DMS79 treated with DMSO at 0.1 percent for 48 hours (cell line): ENCODE measurements around the gene OR2T3.
"Not testable (repeated sequence)": the region's sequence is repeated elsewhere in the genome, so short reads cannot be mapped to it uniquely, and the experiment has no call there.

Source experiments
- DNase-seq: peaks from one replicate; lab custom pipeline; 2025; lab: John Stamatoyannopoulos, UW

Gene OR2T3

GRCh38 chr1:248473051-248473450, at the start of gene OR2T3:
Gene OR2T3, plus strand, starts transcription at chr1:248473351. Its CDS starts 0 bp downstream, at chr1:248473351.
- DNase-seq: not testable (repeated sequence)

GRCh38 chr1:248427526-248428191, 45.5 kb upstream of the OR2T3 start:
- not testable (repeated sequence) for DNase-seq

- DNase-seq: not testable (repeated sequence)
Observed at GRCh38 chr1:248428192-248428533, 45.0 kb upstream of the OR2T3 start.

GRCh38 chr1:248431683-248432082, 41.5 kb upstream of the OR2T3 start:
- DNase-seq: not testable (repeated sequence)

GRCh38 chr1:248432201-248432600, 41.0 kb upstream of the OR2T3 start:
- not testable (repeated sequence) for DNase-seq

- not testable (repeated sequence) for DNase-seq
Observed at GRCh38 chr1:248433811-248434415, 39.2 kb upstream of the OR2T3 start.

- not testable (repeated sequence) for DNase-seq
Observed at GRCh38 chr1:248434913-248435312, 38.2 kb upstream of the OR2T3 start.

- DNase-seq: not testable (repeated sequence)
Observed at GRCh38 chr1:248436303-248436702, 36.8 kb upstream of the OR2T3 start.

- DNase-seq: not testable (repeated sequence)
Observed at GRCh38 chr1:248438668-248439067, 34.5 kb upstream of the OR2T3 start.

GRCh38 chr1:248439283-248439682, 33.9 kb upstream of the OR2T3 start:
- not testable (repeated sequence) for DNase-seq

GRCh38 chr1:248442500-248443277, 30.5 kb upstream of the OR2T3 start:
- not testable (repeated sequence) for DNase-seq

- not testable (repeated sequence) for DNase-seq
Observed at GRCh38 chr1:248444603-248445002, 28.5 kb upstream of the OR2T3 start.

GRCh38 chr1:248445399-248445798, 27.8 kb upstream of the OR2T3 start, which contains the start of gene OR2T2:
Gene OR2T2, plus strand, starts transcription at chr1:248445637. Its CDS starts 7,161 bp downstream, at chr1:248452798.
- not testable (repeated sequence) for DNase-seq

GRCh38 chr1:248448409-248449074, 24.6 kb upstream of the OR2T3 start:
- DNase-seq: not testable (repeated sequence)

GRCh38 chr1:248449821-248450465, 23.2 kb upstream of the OR2T3 start:
- not testable (repeated sequence) for DNase-seq

- not testable (repeated sequence) for DNase-seq
Observed at GRCh38 chr1:248450466-248451145, 22.5 kb upstream of the OR2T3 start.

- DNase-seq: not testable (repeated sequence)
Observed at GRCh38 chr1:248453619-248454018, 19.5 kb upstream of the OR2T3 start.

- DNase-seq: not testable (repeated sequence)
Observed at GRCh38 chr1:248455045-248455444, 18.1 kb upstream of the OR2T3 start.

- DNase-seq: not testable (repeated sequence)
Observed at GRCh38 chr1:248456635-248457034, 16.5 kb upstream of the OR2T3 start.

GRCh38 chr1:248459117-248459516, 14.0 kb upstream of the OR2T3 start:
- DNase-seq: not testable (repeated sequence)

- DNase-seq: no peak
Observed at GRCh38 chr1:248471154-248471553, 2.0 kb upstream of the OR2T3 start.
